ENCODE measurements around the gene SUGP2. TPM values are rescaled to one million over a fixed set of nuclear protein-coding genes. Genes with fewer than 3 reads are reported as not detected.

The SUGP2 gene
- total RNA-seq, 4 donors from 2014 or later = 32.1 to 58.7 (median 38.7) TPM

GRCh38 chr19:18996351-18996750 lies 37.0 kb downstream of the SUGP2 start:
- TF ChIP-seq POLR2A (IDR thresholded peaks at IDR 0.05) (no peak), CTCF (IDR thresholded peaks at IDR 0.05) (no peak), EP300 (IDR thresholded peaks at IDR 0.05) (no peak), POLR2AphosphoS5 (IDR thresholded peaks at IDR 0.05) (no peak)
- Histone ChIP-seq H3K9me3 (no peaks in the 10 kb centered on the region), H3K36me3 (peaks cover 70% of the 10 kb centered on the region), H3K27ac (no peak overlapping the region), H3K4me1 (no peaks in the 10 kb centered on the region), H3K4me3 (no peak overlapping the region), H3K27me3 (no peaks in the 10 kb centered on the region)
- 98% methylated on average over 10 of the region's 10 CpGs for WGBS
- DNase-seq (ENCODE audit: low spot score in 2 of 2) = no peak

GRCh38 chr19:18995804-18996241 lies 37.5 kb downstream of the SUGP2 start:
- no peaks in the 10 kb centered on the region for H3K9me3 ChIP-seq
- no peak overlapping the region for H3K4me3 ChIP-seq
- DNase-seq (ENCODE audit: low spot score in 2 of 2) = no peak
- WGBS = 60% methylated on average over 4 of the region's 5 CpGs
- no peaks in the 10 kb centered on the region for H3K27me3 ChIP-seq
- H3K27ac ChIP-seq = no peak overlapping the region
- peaks cover 70% of the 10 kb centered on the region for H3K36me3 ChIP-seq
- H3K4me1 ChIP-seq = no peaks in the 10 kb centered on the region
- TF ChIP-seq POLR2A (IDR thresholded peaks at IDR 0.05) = no peak
- TF ChIP-seq EP300 (IDR thresholded peaks at IDR 0.05) = no peak
- no peak for TF ChIP-seq POLR2AphosphoS5 (IDR thresholded peaks at IDR 0.05)
- TF ChIP-seq CTCF (IDR thresholded peaks at IDR 0.05) = peak in 1 of 2 donors; percentile 14

- H3K27ac ChIP-seq = no peak overlapping the region
- TF ChIP-seq CTCF (IDR thresholded peaks at IDR 0.05) = no peak
- no peak for TF ChIP-seq POLR2AphosphoS5 (IDR thresholded peaks at IDR 0.05)
- no peak for TF ChIP-seq POLR2A (IDR thresholded peaks at IDR 0.05)
- TF ChIP-seq EP300 (IDR thresholded peaks at IDR 0.05) = no peak
- H3K4me3 ChIP-seq = no peak overlapping the region
- no peaks in the 10 kb centered on the region for H3K9me3 ChIP-seq
- H3K27me3 ChIP-seq = no peaks in the 10 kb centered on the region
- H3K4me1 ChIP-seq = no peaks in the 10 kb centered on the region
- no peak for DNase-seq (ENCODE audit: low spot score in 2 of 2)
- 77% methylated on average over 10 of the region's 10 CpGs for WGBS
- peaks cover 52% of the 10 kb centered on the region for H3K36me3 ChIP-seq
Observed at GRCh38 chr19:18993115-18993514, 40.2 kb downstream of the SUGP2 start.

- TF ChIP-seq POLR2AphosphoS5 (IDR thresholded peaks at IDR 0.05) (no peak), EP300 (IDR thresholded peaks at IDR 0.05) (no peak), CTCF (IDR thresholded peaks at IDR 0.05) (no peak), POLR2A (IDR thresholded peaks at IDR 0.05) (no peak)
- Histone ChIP-seq H3K27me3 (no peaks in the 10 kb centered on the region), H3K27ac (no peak overlapping the region), H3K4me3 (no peak overlapping the region), H3K4me1 (no peaks in the 10 kb centered on the region), H3K36me3 (peaks cover 52% of the 10 kb centered on the region), H3K9me3 (no peaks in the 10 kb centered on the region)
- no peak for DNase-seq (ENCODE audit: low spot score in 2 of 2)
- WGBS = 95% methylated on average over 8 of the region's 8 CpGs
Observed at GRCh38 chr19:18992696-18993095, 40.6 kb downstream of the SUGP2 start.

GRCh38 chr19:18991468-18991867 lies 41.8 kb downstream of the SUGP2 start:
- Histone ChIP-seq H3K4me1 (peaks cover 6% of the 10 kb centered on the region), H3K4me3 (no peak overlapping the region), H3K9me3 (no peaks in the 10 kb centered on the region), H3K27ac (no peak overlapping the region), H3K27me3 (no peaks in the 10 kb centered on the region), H3K36me3 (peaks cover 52% of the 10 kb centered on the region)
- 93% methylated on average over 14 of the region's 14 CpGs for WGBS
- no peak for DNase-seq (ENCODE audit: low spot score in 2 of 2)
- TF ChIP-seq EP300 (IDR thresholded peaks at IDR 0.05) (no peak), POLR2AphosphoS5 (IDR thresholded peaks at IDR 0.05) (no peak), POLR2A (IDR thresholded peaks at IDR 0.05) (no peak), CTCF (IDR thresholded peaks at IDR 0.05) (no peak)
